Panc1 (cell line): ENCODE data around the gene MACROD1. TPM values are rescaled to one million over a fixed set of nuclear protein-coding genes. Genes with fewer than 3 reads are reported as not detected.

ENCODE experiments used
- ATAC-seq: fragments of 200-7000 bp; cut with Tn5 transposase; 2 replicates; pipeline ENCODE4 v1.9.1; 2020; ENCODE audit warnings: mild to moderate bottlenecking, moderate library complexity
- BruUV-seq: library from RNA; stranded (reverse); fragments of 400-500 nt; replicated peaks from 2 replicates; lab custom pipeline; 2021; lab: Mats Ljungman, UMichigan
- CTCF ChIA-PET: fragments of 300-600 bp; sonication (Branson Sonifier 250); formaldehyde crosslinking; loops from one replicate; lab custom pipeline; 2022; ENCODE audit warnings: antibody characterized with exemption; lab: Charles Lee
- POLR2A ChIA-PET: fragments of 300-600 bp; sonication (Branson Sonifier 250); formaldehyde crosslinking; loops from one replicate; lab custom pipeline; 2022; ENCODE audit warnings: antibody characterized with exemption; lab: Charles Lee
- DNase-seq: peaks from one replicate; pipeline ENCODE4 v3.0.0-alpha.2; 2010; ENCODE audit warnings: low read depth, low spot score
- H3K27ac ChIP-seq: 2 replicates; pipeline ENCODE4 v1.5.1; 2011; ENCODE audit warnings: mild to moderate bottlenecking, low read length, inconsistent platforms
- H3K27me3 ChIP-seq: fragments of 200-500 bp; sonication (Bioruptor generic); 2 replicates; pipeline ENCODE4 v1.6.0; 2014; ENCODE audit warnings: low read length, inconsistent platforms; ENCODE audit not compliant: control insufficient read depth, insufficient read depth
- H3K36me3 ChIP-seq: fragments of 200-500 bp; sonication (Bioruptor generic); 2 replicates; pipeline ENCODE4 v1.5.1; 2014; ENCODE audit warnings: inconsistent platforms, mild to moderate bottlenecking, low read length, moderate library complexity; ENCODE audit not compliant: control insufficient read depth, insufficient read depth
- H3K4me1 ChIP-seq: 2 replicates; pipeline ENCODE4 v1.5.1; 2011; ENCODE audit warnings: inconsistent platforms, mild to moderate bottlenecking, low read length, moderate library complexity; ENCODE audit not compliant: control insufficient read depth, insufficient read depth
- H3K4me3 ChIP-seq, 2 experiments: 2 replicates each; pipeline ENCODE4 v1.5.1; 2011 to 2012; ENCODE audit warnings: low read depth in 2 of 2, low read length in 2 of 2, mild to moderate bottlenecking in 2 of 2, inconsistent platforms in 1 of 2, moderate library complexity in 1 of 2
- H3K9me3 ChIP-seq: fragments of 200-500 bp; sonication (Bioruptor generic); 2 replicates; pipeline ENCODE4 v1.5.1; 2014; ENCODE audit warnings: low read depth, mild to moderate bottlenecking, inconsistent platforms, low read length, moderate library complexity; ENCODE audit not compliant: control insufficient read depth, insufficient read depth
- POLR2AphosphoS5 ChIP-seq: IDR thresholded peaks from 2 replicates; pipeline ENCODE4 v1.6.1; 2012; ENCODE audit warnings: mild to moderate bottlenecking, low read depth, low read length, moderate library complexity
- REST ChIP-seq, 2 experiments: IDR thresholded peaks; 2 replicates each; pipeline ENCODE4 v1.6.1; 2011 to 2012; ENCODE audit warnings: low read depth in 2 of 2, control low read depth in 1 of 2, low read length in 1 of 2, mild to moderate bottlenecking in 1 of 2, moderate library complexity in 1 of 2; ENCODE audit not compliant: insufficient read depth in 1 of 2
- SIN3A ChIP-seq: IDR thresholded peaks from 2 replicates; pipeline ENCODE4 v1.6.1; 2012; ENCODE audit warnings: low read depth, mild to moderate bottlenecking, low read length, moderate library complexity, borderline replicate concordance; ENCODE audit not compliant: insufficient read depth
- TCF7L2 ChIP-seq: IDR thresholded peaks from 2 replicates; pipeline ENCODE4 v1.6.1; 2011; ENCODE audit warnings: mild to moderate bottlenecking, low read depth, low read length, inconsistent platforms
- in situ Hi-C: cut with HindIII; loops from 2 replicates; pipeline ENCODE4 v1.10.0; 2016; ENCODE audit warnings: low sequenced_read_pairs, low pct_unique_long_range_greater_than_20kb
- intact Hi-C: fragments of 100-400 bp; cut with micrococcal nuclease; formaldehyde crosslinking; loops from one replicate; pipeline ENCODE4 v1.10.0; 2022; ENCODE audit not compliant: unreplicated experiment
- total RNA-seq: library from RNA; stranded (reverse); gene quantifications from one replicate; pipeline ENCODE4 v1.2.1, GENCODE V29; 2021; ENCODE audit not compliant: unreplicated experiment
- TF ChIP-seq, protein P1 (sequence below): fragments of 450-650 bp; IDR thresholded peaks from 2 replicates; pipeline ENCODE4 v1.5.1; 2017; ENCODE audit warnings: mild to moderate bottlenecking

The MACROD1 gene
- total RNA-seq, 1 experiment from 2014 or later = 16.8 TPM

DNA sequence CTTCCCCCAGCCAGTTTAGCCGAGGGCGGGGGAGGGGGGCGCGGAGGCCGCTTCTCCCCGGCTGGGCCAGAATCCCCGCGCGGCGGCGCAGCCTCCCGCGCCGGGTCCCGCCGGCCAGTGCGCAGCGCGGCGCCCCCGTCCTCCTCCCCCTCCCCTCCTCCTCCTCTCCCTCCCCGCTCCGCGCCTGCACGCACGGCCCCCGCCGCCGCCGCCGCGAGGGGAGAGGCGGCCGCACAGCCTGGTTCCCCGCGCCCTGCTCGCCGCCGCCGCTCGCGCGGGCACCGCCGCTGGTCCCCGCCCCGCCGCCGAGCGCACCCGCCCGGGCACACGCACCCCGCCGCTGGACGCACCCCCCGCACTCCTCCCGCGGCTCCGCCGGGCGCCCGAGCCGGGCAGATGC is 130.3 kb downstream of the MACROD1 start, which contains the start of gene FLRT1:
Gene FLRT1, plus strand, starts transcription at position 356 of the 400 bp plus-strand sequence. CDS start 80,337 bp downstream, outside the sequence.
- no peak within 1 kb of the TSS for H3K27ac ChIP-seq
- H3K9me3 ChIP-seq = no peaks in the 10 kb centered on the region
- ATAC-seq = no peak
- intact Hi-C loops = no loop called here
- H3K4me1 ChIP-seq = peaks cover 14% of the 10 kb centered on the region
- no peak for DNase-seq
- in situ Hi-C loops = no loop called here
- H3K4me3 ChIP-seq = peak within 1 kb of the TSS; percentile 32 to 38
- TF ChIP-seq, protein P1, sequence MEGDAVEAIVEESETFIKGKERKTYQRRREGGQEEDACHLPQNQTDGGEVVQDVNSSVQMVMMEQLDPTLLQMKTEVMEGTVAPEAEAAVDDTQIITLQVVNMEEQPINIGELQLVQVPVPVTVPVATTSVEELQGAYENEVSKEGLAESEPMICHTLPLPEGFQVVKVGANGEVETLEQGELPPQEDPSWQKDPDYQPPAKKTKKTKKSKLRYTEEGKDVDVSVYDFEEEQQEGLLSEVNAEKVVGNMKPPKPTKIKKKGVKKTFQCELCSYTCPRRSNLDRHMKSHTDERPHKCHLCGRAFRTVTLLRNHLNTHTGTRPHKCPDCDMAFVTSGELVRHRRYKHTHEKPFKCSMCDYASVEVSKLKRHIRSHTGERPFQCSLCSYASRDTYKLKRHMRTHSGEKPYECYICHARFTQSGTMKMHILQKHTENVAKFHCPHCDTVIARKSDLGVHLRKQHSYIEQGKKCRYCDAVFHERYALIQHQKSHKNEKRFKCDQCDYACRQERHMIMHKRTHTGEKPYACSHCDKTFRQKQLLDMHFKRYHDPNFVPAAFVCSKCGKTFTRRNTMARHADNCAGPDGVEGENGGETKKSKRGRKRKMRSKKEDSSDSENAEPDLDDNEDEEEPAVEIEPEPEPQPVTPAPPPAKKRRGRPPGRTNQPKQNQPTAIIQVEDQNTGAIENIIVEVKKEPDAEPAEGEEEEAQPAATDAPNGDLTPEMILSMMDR = no peak
- TF ChIP-seq TCF7L2 (no peak), REST (IDR thresholded peaks at IDR 0.05; ENCODE audit: insufficient read depth in 1 of 2, low read depth in 2 of 2, low read length in 1 of 2) (no peak), POLR2AphosphoS5 (no peak), SIN3A (no peak)
- no peaks in the 10 kb centered on the region for H3K27me3 ChIP-seq
- ChIA-PET CTCF (no interaction called here), POLR2A (no interaction called here)
- no TSS peak for BruUV-seq
- no peaks in the 10 kb centered on the region for H3K36me3 ChIP-seq

DNA sequence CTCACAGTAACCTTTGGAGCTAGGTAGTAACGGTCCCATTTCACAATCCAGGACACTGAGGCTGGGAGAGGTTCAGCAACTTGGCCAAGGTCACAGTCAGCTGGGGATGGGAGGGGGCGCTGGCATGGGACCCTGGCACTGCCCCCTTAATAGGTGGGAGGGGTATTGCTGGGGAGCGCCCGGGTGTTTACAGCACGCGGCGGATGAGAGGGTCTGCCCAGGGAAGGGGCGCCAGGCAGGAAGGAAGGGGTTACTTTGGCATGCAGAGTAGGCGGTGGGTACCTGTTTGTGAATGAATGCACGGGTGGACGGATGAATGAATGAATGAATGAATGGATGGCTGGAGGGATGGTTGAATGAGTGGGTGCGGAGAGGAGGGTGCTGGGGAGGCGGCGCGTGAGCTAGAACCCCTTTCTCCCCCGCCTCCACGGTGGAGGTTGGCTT is 130.8 kb downstream of the MACROD1 start:
- intact Hi-C loops = no loop called here
- BruUV-seq = no TSS peak
- no peaks in the 10 kb centered on the region for H3K36me3 ChIP-seq
- ATAC-seq (no peak), DNase-seq (no peak)
- TF ChIP-seq REST (IDR thresholded peaks at IDR 0.05; ENCODE audit: insufficient read depth in 1 of 2, low read depth in 2 of 2, low read length in 1 of 2) = no peak
- TF ChIP-seq SIN3A = no peak
- TF ChIP-seq TCF7L2 = no peak
- no peak for TF ChIP-seq POLR2AphosphoS5
- TF ChIP-seq, protein P1 = no peak
- H3K9me3 ChIP-seq = no peaks in the 10 kb centered on the region
- POLR2A ChIA-PET = no interaction called here
- no peak overlapping the region for H3K27ac ChIP-seq
- peak overlapping the region in 1 of 2 experiments; percentile 5; a peak in 2 of 4 replicates for H3K4me3 ChIP-seq
- no peaks in the 10 kb centered on the region for H3K27me3 ChIP-seq
- CTCF ChIA-PET = no interaction called here
- H3K4me1 ChIP-seq = peaks cover 14% of the 10 kb centered on the region
- in situ Hi-C loops = no loop called here
